Natural killer cell (primary cell): ENCODE measurements around the gene FKBP15. TPM values are rescaled to one million over a fixed set of nuclear protein-coding genes. Genes with fewer than 3 reads are reported as not detected.

Source experiments
- ATAC-seq, 3 donors: fragments of 150-1000 bp in 2 of 3; fragments of 200-7000 bp in 1 of 3; cut with Tn5 transposase; 1 replicate in 1 of 3; 2 replicates in 2 of 3; pipeline ENCODE4 v1.10.0; 2021; ENCODE audit warnings: mild to moderate bottlenecking in 2 of 3, moderate library complexity in 2 of 3
- DNase-seq, 2 donors: peaks; one replicate each; pipeline versions ENCODE4 v3.0.0 to v3.0.0-alpha.2; 2013 to 2021; ENCODE audit warnings: mixed read lengths in 1 of 2
- H3K27ac ChIP-seq: one replicate; pipeline ENCODE4 v1.5.1; 2013; ENCODE audit warnings: mild to moderate bottlenecking, low read length
- H3K27me3 ChIP-seq: one replicate; pipeline ENCODE4 v1.6.1; 2013; ENCODE audit warnings: low read length; ENCODE audit not compliant: control insufficient read depth, insufficient read depth
- H3K36me3 ChIP-seq: one replicate; pipeline ENCODE4 v1.6.1; 2013; ENCODE audit warnings: low read length; ENCODE audit not compliant: control insufficient read depth, insufficient read depth
- H3K4me1 ChIP-seq: one replicate; pipeline ENCODE4 v1.6.1; 2013; ENCODE audit warnings: low read length; ENCODE audit not compliant: control insufficient read depth, insufficient read depth
- H3K4me3 ChIP-seq: one replicate; pipeline ENCODE4 v1.5.1; 2013; ENCODE audit warnings: low read length
- H3K9me3 ChIP-seq: one replicate; pipeline ENCODE4 v1.6.1; 2013; ENCODE audit warnings: low read length; ENCODE audit not compliant: control insufficient read depth, insufficient read depth
- H3K27ac Mint-ChIP-seq, 2 donors: one replicate each; pipeline ENCODE4 v1.8.0; 2022; ENCODE audit warnings: mild to moderate bottlenecking in 2 of 2, mixed read lengths in 2 of 2, moderate library complexity in 1 of 2
- H3K27me3 Mint-ChIP-seq, 2 donors: one replicate each; pipeline ENCODE4 v1.8.0; 2022; ENCODE audit warnings: low read depth in 2 of 2, mixed read lengths in 2 of 2
- H3K36me3 Mint-ChIP-seq: one replicate; pipeline ENCODE4 v1.8.0; 2022; ENCODE audit warnings: mixed read lengths
- H3K4me1 Mint-ChIP-seq, 2 donors: one replicate each; pipeline ENCODE4 v1.8.0; 2022; ENCODE audit warnings: mixed read lengths in 2 of 2
- H3K4me3 Mint-ChIP-seq: one replicate; pipeline ENCODE4 v1.8.0; 2022; ENCODE audit warnings: mild to moderate bottlenecking, moderate library complexity, mixed read lengths
- H3K9me3 Mint-ChIP-seq, 2 donors: one replicate each; pipeline ENCODE4 v1.8.0; 2022; ENCODE audit warnings: mixed read lengths in 2 of 2
- WGBS: methylation state at CpG from one replicate; pipeline ENCODE4 v1.1.7; 2013; ENCODE audit warnings: missing lambda C conversion rate; ENCODE audit not compliant: insufficient coverage; 5-methylcytosine and 5-hydroxymethylcytosine counted together
- intact Hi-C: fragments of 100-400 bp; cut with micrococcal nuclease; formaldehyde crosslinking; loops from one replicate; pipeline ENCODE4 v1.14.2; 2022
- total RNA-seq, 4 donors: library from RNA; stranded (reverse); fragments of 120-200 nt in 1 of 4; gene quantifications; one replicate each; pipeline versions ENCODE4 v1.2.3 to v1.2.4, GENCODE V29; 2013 to 2022
- TF ChIP-seq, protein P1 (sequence below): fragments of 200-600 bp; IDR thresholded peaks from one replicate; pipeline ENCODE4 v1.8.0; 2022; ENCODE audit warnings: antibody characterized with exemption

The FKBP15 gene
- total RNA-seq, 3 donors from 2014 or later (not counting 1 experiment from before 2014, with no cell fraction given) = 35.0 to 37.9 (median 35.9) TPM

DNA sequence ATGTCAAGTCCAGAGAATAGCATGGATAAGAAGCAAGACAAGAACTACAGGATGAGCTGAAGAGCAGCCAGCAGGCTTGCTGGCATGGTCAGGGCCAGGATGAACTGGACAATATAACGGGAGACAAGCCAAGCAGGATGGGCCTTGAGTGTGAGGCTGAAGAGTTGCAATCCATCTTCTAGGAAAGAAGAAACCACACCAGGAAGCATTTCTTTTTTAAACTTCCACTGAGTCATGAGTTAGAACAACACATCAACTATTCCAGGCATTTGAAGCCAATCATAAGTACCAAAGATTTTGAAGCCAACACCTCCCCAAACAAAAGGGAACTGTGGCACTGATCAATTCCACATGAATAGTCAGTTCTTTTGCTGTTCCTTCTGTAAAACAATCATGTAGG lies 43.0 kb downstream of the FKBP15 start:
- Histone ChIP-seq H3K36me3 (peaks cover 91% of the 10 kb centered on the region), H3K27ac (no peak overlapping the region), H3K4me1 (no peaks in the 10 kb centered on the region), H3K27me3 (no peaks in the 10 kb centered on the region), H3K4me3 (no peak overlapping the region), H3K9me3 (no peaks in the 10 kb centered on the region)
- Mint-ChIP-seq H3K36me3 (peaks cover 52% of the 10 kb centered on the region), H3K4me1 (no peaks in the 10 kb centered on the region), H3K27me3 (no peaks in the 10 kb centered on the region), H3K27ac (peak overlapping the region in 1 of 2 donors; percentile 11), H3K4me3 (no peak overlapping the region), H3K9me3 (no peaks in the 10 kb centered on the region)
- WGBS = 100% methylated on average over 1 of the region's 1 CpG
- TF ChIP-seq, protein P1, sequence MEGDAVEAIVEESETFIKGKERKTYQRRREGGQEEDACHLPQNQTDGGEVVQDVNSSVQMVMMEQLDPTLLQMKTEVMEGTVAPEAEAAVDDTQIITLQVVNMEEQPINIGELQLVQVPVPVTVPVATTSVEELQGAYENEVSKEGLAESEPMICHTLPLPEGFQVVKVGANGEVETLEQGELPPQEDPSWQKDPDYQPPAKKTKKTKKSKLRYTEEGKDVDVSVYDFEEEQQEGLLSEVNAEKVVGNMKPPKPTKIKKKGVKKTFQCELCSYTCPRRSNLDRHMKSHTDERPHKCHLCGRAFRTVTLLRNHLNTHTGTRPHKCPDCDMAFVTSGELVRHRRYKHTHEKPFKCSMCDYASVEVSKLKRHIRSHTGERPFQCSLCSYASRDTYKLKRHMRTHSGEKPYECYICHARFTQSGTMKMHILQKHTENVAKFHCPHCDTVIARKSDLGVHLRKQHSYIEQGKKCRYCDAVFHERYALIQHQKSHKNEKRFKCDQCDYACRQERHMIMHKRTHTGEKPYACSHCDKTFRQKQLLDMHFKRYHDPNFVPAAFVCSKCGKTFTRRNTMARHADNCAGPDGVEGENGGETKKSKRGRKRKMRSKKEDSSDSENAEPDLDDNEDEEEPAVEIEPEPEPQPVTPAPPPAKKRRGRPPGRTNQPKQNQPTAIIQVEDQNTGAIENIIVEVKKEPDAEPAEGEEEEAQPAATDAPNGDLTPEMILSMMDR = no peak
- no peak for DNase-seq
- no peak for ATAC-seq
- intact Hi-C loops = no loop called here

DNA sequence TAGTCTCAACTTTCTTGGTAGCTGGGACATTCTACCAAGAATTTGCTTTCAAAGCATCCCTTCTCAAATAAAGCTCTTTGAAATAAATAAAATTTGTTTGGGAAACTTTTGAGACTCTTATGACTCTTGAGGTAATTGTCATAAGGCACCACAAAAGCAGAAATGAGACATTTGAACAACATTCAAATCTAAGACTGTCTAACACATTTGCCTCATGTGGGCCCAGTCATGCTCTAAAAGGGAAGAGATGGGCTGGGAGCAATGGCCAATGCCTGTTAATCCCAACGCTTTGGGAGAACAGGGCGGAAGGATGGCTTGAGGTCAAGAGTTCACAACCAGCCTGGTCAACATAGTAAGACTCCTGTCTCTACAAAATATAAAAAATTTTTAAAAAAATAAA lies 43.8 kb downstream of the FKBP15 start:
- no peak overlapping the region for H3K4me3 Mint-ChIP-seq
- TF ChIP-seq, protein P1 = no peak
- Histone ChIP-seq H3K4me3 (no peak overlapping the region), H3K9me3 (no peaks in the 10 kb centered on the region), H3K27me3 (no peaks in the 10 kb centered on the region), H3K36me3 (peaks cover 91% of the 10 kb centered on the region), H3K4me1 (no peaks in the 10 kb centered on the region), H3K27ac (no peak overlapping the region)
- H3K27ac Mint-ChIP-seq = no peak overlapping the region
- 100% methylated on average over 2 of the region's 2 CpGs for WGBS
- H3K4me1 Mint-ChIP-seq = no peaks in the 10 kb centered on the region
- no peak for ATAC-seq
- intact Hi-C loops = no loop called here
- H3K9me3 Mint-ChIP-seq = peaks cover 0 to 4% of the 10 kb centered on the region in 2 donors
- H3K27me3 Mint-ChIP-seq = no peaks in the 10 kb centered on the region
- DNase-seq = no peak
- H3K36me3 Mint-ChIP-seq = peaks cover 54% of the 10 kb centered on the region

DNA sequence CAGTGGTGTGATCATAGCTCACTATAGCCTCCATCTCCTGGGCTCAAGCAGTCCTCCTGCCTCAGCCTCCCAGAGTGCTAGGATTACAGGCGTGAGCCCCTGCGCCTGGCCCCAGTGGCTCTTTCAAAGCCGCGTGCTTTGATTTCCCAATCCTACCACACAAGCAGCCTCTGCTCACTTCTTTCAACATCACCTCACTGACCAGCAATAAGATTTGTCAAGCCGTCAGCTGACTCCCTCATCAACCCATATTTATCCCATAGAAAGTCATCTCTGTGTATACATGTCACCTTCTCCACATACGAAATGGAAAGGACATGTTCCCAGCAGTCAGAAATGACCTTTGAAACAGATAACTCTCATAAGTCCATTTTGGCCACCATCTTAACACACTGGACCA lies 44.3 kb downstream of the FKBP15 start:
- intact Hi-C loops = no loop called here
- Mint-ChIP-seq H3K4me3 (no peak overlapping the region), H3K27me3 (no peaks in the 10 kb centered on the region), H3K9me3 (peaks cover 0 to 4% of the 10 kb centered on the region in 2 donors), H3K4me1 (no peaks in the 10 kb centered on the region), H3K27ac (no peak overlapping the region), H3K36me3 (peaks cover 54% of the 10 kb centered on the region)
- Histone ChIP-seq H3K27me3 (no peaks in the 10 kb centered on the region), H3K9me3 (no peaks in the 10 kb centered on the region), H3K4me3 (no peak overlapping the region), H3K36me3 (peaks cover 87% of the 10 kb centered on the region), H3K27ac (no peak overlapping the region), H3K4me1 (no peaks in the 10 kb centered on the region)
- TF ChIP-seq, protein P1 = no peak
- WGBS = 95% methylated on average over 6 of the region's 6 CpGs
- DNase-seq (no peak), ATAC-seq (no peak)

DNA sequence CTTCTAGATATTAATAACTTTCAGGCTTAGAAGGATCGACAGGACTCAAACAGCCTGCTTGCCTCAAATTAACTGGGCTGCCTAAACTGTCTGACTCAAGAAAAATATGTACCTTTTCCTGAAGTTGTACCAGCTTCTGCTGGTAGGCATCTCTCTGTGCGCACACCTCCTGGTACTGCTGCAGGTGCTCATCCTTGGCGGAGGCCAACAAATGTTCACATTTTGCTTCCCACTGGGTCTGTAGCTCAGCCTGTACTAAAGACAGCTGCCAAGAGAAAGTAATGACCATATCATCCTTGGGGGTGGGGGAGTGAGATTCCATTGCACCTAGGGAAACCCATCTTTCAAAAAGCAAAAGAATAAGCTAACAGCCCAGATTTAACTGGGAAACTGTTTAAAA lies 47.7 kb downstream of the FKBP15 start:
- Mint-ChIP-seq H3K9me3 (peaks cover 0 to 4% of the 10 kb centered on the region in 2 donors), H3K4me1 (no peaks in the 10 kb centered on the region), H3K27ac (no peak overlapping the region), H3K4me3 (no peak overlapping the region), H3K27me3 (no peaks in the 10 kb centered on the region), H3K36me3 (peaks cover 50% of the 10 kb centered on the region)
- no peaks in the 10 kb centered on the region for H3K9me3 ChIP-seq
- H3K4me1 ChIP-seq = no peaks in the 10 kb centered on the region
- H3K27me3 ChIP-seq = no peaks in the 10 kb centered on the region
- WGBS = 100% methylated on average over 3 of the region's 3 CpGs
- H3K4me3 ChIP-seq = no peak overlapping the region
- DNase-seq (no peak), ATAC-seq (no peak)
- intact Hi-C loops = no loop called here
- H3K36me3 ChIP-seq = peaks cover 87% of the 10 kb centered on the region
- TF ChIP-seq, protein P1 = no peak
- no peak overlapping the region for H3K27ac ChIP-seq
